PC-3 (cell line): ENCODE results near the gene EIPR1.

ENCODE experiments used
- EZH2phosphoT487 ChIP-seq: fragments of 300-600 bp; sonication (generic); IDR thresholded peaks from 2 replicates; pipeline ENCODE4 v1.6.1; 2018; ENCODE audit warnings: mild to moderate bottlenecking, antibody characterized with exemption, low read length, borderline replicate concordance
- TF ChIP-seq, protein P1 (sequence below): fragments of 300-600 bp; sonication (generic); conservative IDR thresholded peaks from 2 replicates; pipeline ENCODE4 v1.5.1; 2017; ENCODE audit warnings: antibody characterized with exemption, low read depth, mild to moderate bottlenecking, low read length

GRCh38 chr2:3183766-3184165, 193.9 kb downstream of the EIPR1 start:
- TF ChIP-seq, protein P1, sequence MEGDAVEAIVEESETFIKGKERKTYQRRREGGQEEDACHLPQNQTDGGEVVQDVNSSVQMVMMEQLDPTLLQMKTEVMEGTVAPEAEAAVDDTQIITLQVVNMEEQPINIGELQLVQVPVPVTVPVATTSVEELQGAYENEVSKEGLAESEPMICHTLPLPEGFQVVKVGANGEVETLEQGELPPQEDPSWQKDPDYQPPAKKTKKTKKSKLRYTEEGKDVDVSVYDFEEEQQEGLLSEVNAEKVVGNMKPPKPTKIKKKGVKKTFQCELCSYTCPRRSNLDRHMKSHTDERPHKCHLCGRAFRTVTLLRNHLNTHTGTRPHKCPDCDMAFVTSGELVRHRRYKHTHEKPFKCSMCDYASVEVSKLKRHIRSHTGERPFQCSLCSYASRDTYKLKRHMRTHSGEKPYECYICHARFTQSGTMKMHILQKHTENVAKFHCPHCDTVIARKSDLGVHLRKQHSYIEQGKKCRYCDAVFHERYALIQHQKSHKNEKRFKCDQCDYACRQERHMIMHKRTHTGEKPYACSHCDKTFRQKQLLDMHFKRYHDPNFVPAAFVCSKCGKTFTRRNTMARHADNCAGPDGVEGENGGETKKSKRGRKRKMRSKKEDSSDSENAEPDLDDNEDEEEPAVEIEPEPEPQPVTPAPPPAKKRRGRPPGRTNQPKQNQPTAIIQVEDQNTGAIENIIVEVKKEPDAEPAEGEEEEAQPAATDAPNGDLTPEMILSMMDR = no peak
- TF ChIP-seq EZH2phosphoT487 = no peak
